ENCODE results near the gene TBC1D13.
"Not testable (repeated sequence)": the region's sequence is repeated elsewhere in the genome, so short reads cannot be mapped to it uniquely, and the experiment has no call there.

Gene TBC1D13

GRCh38 chr9:128786681-128787601 lies at the start of gene TBC1D13:
TSS of gene TBC1D13 (plus strand) at chr9:128787253. CDS start at chr9:128787354, 101 bp downstream.
- peak; percentile 18 for DNase-seq

DNA sequence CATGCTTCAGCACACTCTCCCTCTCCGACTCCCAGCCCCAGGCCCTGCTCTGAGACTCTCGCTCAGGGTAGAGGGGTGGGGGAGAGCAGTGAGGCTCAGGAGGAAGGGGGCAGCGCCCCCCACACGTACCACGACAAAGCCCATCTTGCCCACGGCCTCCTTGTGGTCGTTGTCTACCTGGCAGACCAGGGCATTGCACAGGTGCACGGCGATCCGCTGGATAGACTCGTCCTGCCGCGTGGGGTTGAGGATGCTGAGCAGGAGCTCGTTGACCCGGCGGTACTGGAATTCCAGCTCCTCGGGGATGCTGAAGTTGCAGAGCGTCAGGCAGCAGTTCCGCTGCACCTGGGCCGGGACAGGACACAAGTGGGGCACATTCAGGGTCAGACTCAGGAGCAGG lies 44.7 kb upstream of the TBC1D13 start:
- DNase-seq = no peak

- DNase-seq = no peak
Measured at GRCh38 chr9:128743421-128743820, 43.6 kb upstream of the TBC1D13 start.

DNA sequence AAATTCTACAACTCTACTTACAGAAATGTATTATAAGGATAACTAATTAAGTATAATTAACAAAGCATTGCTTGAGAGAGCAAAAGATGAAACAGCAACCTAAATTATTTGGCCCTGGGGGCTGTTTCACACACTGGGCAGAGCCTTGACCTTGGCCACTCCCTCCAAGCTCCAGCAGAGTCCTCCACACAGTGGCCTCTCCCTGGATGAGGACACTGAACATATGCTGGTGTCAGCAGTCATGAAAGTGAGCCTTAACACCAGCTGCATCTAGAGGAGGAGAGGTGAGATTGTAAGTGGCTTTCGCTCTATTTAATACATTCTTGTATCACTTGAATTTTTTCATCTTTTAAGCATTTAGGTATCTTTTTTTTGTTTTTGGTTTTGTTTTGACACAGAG lies 39.8 kb upstream of the TBC1D13 start:
- DNase-seq = no peak

- DNase-seq = no peak
Measured at GRCh38 chr9:128750926-128751595, 36.0 kb upstream of the TBC1D13 start.

DNA sequence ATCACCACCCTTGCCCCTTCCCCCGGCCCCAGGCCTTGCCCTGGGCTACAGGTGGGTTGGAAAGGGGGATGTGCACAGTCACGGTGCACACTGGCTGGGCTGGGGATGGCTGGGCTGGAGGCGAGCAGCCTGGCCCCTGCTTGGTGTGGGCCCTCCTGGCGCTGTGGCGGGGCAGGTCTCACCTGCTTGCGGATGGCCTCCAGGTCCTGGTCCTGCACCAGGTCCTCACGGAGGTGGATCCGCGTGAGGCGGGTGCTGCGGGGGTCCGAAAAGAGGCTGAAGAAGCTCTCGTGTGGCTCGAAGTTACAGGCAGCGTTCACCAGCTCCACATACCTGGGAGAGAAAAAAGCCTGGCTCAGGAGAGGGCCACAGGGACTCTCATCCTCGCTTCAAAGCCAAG lies 33.4 kb upstream of the TBC1D13 start:
- no peak for DNase-seq

DNA sequence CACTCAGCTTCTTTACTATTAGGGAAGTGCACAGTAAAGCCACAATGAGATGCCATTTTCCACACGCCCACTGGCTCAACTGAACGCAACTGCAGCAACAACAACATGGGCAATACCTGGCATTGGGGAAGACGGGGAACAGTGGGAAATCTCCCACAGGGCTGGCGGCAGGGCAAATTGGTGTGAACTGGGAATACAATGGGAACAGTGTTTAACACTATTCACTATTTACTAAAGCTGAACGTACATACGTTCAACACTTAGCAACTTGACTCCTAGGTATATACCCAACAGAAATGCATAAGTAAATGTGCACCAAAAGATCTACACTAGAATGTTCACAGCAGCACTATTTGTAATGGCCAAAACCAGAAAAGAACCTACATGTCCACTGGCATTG lies 29.5 kb upstream of the TBC1D13 start:
- DNase-seq = no peak

DNA sequence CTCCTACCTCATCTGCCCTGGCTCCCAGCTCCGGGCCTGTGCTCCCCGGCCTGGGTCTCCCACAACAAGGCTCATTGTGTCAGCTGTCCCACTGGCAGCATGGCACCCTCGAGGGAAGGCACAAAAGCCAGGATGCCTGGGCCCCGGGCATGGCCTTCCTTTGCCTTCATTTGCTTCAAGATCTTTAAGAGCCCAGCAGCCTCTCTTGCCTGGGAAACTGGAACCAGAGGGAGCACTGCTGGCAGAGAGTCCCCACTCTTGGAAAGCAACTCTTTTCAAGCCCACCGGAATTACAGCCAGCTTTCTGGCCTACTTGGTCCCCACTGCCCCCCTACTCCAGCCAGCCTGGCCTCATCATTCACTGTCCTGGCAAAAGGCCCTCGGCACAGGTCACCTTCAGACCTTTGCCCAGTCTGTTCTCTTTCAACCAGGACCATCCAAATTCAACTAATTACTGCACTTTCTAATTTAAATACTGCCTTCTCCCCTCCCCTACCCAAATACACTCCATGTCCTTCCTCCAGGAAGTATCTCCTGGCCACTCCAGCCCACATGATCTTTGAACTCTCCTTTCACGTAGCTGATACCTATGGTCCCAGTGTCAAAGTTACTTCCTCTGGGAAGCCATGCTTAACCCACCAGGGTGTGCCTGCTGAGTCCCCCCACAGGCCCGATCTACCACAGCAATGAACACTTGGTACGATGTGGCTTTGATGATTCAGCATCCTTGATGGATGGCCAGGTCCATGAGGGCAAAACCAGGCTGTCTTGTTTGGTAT lies 24.2 kb upstream of the TBC1D13 start:
- DNase-seq = no peak

DNA sequence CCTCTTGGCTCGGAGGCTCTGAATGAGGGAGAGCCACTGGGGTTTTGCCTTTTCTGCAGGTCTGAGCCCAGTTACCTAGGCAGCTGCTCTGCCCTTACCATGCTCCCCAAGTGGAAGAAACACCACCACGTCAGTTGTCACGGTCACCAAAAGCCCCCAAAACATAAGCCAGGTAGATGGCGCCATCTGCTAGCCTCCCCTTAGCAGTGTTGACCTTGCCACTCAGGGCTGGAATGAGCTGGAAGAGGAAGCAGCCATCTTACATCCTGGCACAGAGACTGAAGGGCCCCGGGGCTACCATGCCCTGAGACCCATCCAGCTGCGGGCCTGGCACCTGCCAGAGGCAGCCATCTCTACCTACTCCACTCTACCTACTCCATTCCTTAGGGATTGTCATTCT lies 22.7 kb upstream of the TBC1D13 start:
- DNase-seq = no peak

DNA sequence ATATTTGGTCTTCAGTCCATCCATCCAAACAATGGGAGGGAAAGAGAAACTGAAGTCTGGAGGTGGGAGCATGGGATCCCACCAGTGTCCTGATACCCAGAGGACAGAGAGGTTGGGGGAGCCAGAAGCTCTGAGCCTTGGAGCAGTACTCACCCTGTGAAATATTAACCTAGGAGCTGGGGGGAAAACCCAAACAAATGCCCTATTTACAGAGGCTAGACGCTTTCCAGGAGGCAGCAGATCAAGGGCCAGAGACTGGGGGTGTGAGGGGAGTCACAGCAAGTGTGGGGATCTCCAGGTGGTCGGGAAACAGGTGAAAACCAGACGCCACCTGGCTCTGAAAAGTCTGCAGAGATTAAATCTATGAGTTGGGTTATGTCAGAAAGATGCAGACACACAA lies 21.6 kb upstream of the TBC1D13 start:
- DNase-seq = no peak

- DNase-seq = no peak
Measured at GRCh38 chr9:128768606-128769005, 18.4 kb upstream of the TBC1D13 start.

GRCh38 chr9:128770286-128771030 lies 16.6 kb upstream of the TBC1D13 start:
- no peak for DNase-seq

GRCh38 chr9:128771094-128771721 lies 15.8 kb upstream of the TBC1D13 start:
- no peak for DNase-seq

DNA sequence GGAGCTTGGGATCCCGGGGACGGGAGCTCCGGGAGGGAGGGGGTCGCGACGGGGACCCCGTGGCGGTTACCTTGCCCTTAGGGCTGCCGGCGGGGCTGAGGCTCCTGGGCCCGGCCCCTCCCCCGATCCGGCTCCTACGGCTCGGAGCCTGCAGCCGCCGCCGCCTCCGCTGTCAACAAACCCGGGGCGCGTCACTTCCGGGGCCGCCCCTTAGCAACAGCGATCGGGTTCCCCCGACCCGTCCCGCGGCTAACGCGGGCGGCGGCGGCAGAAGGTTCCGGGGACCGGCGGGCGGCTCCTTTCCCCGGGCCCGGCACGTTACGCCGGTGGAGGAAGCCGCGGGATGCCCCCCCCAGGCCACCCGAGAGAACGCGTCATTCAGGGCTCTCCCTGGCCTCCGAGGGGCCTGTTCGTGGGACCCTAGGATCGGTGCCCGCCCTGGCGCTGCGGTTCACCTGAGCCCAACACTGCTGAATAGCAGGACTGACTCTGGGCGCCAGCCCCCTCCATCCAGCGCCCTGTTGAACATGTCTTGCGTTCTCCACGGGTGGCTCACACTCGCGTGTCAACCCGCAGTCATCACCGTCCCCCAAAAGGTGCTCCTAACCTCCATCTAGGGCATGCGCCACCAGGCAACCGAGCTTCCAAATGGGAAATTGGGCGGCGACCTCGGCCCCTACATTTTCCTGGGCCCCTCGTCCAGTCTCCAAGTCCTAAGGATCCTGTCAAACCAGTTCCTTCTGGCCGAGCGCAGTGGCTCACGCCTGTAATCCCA lies 15.1 kb upstream of the TBC1D13 start, which contains the start of gene ZER1:
ZER1 (minus strand) TSS at position 183 of the 775 bp plus-strand sequence. CDS start 16,362 bp downstream, outside the sequence.
- peak; percentile 51 for DNase-seq

DNA sequence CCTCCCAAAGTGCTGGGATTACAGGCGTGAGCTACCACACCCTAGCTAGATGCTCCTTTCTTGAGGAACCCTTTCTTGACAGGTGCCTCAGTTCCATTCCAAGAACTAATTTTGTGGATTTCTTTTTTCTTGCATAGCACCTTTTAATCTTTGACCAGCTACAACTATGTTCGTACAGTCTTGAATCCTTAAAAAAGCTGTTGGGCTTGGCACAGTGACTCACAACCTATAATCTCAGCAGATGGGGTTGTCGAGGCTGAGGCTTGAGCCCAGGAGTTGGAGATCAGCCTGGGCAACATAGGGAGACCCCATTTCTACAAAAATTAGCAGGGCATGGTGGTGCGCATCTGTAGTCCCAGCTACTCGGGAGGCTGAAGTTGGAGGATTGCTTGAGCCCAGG lies 14.0 kb upstream of the TBC1D13 start:
- DNase-seq = no peak

DNA sequence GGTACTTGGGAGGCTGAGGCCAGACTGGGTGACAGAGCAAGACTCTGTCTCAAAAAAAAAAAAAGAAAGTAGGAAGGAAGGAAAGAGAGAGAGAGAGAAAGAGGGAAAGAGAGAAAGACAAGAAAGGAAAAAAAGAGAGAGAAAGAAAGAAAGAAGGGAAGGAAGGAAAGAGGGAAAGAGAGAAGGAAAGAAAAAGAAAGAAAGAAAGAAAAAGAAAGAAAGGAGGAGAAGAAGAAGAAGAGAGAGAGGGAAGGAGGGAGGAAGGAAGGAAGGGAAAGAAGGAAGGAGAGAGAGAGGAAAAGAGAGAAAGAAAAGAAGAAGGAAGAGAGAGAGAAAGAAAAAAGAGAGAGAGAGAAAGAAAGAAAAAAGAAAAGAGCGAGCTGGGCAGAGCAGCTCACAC lies 12.2 kb upstream of the TBC1D13 start:
- DNase-seq = no peak

DNA sequence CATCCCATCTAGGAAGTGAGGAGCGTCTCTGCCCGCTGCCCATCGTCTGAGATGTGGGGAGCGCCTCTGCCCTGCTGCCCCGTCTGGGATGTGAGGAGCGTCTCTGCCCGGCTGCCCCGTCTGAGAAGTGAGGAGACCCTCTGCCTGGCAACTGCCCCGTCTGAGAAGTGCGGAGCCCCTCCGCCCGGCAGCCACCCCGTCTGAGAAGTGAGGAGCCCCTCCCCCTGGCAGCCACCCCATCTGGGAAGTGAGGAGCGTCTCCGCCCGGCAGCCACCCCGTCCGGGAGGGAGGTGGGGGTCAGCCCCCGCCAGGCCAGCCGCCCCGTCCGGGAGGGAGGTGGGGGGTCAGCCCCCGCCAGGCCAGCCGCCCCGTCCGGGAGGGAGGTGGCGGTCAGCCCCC lies 7.0 kb upstream of the TBC1D13 start:
- not testable (repeated sequence) for DNase-seq

DNA sequence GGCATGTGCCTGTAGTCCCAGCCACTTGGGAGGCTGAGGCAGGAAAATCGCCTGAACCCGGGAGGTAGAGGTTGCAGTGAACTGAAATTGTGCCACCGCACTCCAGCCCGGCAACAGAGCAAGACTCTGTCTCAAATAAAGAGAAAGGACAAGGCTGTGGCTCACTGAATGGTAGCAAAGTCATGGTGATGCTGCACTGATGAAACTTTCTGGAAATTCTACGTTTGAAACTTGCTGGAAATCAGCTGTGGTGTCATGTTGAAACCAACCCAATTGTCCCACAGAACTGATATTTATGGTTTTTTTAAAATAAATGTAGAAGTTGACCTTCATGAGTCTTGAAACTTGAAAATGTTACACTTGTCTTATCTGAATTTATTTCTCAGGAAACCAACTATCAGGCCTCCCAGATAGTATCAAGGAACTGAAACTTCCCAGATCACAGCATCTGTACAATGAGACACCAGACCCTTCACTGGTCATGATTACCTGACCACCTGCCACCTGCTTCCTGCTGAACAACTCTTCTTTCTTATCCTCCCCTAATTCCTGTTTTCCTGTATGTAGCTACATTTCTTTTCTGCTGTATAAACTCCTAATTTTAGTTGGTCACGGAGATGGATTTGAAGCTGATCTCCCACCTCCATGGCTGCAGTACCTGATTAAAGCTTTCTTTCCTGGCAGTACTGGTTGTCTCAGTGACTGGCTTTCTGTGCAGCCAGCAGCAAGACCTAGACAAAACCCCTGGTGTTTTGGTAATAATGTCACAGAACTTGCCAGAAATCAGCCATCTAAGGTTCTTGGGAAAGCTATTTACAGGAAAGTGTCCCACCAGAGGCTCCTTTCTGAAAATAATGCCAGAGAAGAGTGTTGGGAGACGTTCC lies 5.6 kb upstream of the TBC1D13 start:
- no peak for DNase-seq

DNA sequence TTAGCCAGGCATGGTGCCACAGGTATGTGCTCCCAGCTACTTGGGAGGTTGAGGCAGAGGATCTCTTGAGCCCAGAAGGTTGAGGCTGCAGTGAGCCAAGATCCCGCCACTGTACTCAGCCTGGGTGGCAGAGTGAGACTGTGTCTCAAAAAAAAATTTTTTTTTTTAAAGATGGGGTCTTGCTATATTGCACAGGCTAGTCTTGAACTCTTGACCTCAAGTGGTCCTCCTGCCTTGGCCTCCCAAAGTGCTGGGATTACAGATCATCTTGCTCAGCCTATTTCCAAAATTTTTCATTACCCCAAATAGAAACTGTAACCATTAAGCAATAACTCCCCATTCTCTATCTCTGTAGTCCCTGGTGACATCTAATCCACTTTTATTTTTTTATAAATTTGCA lies 4.4 kb upstream of the TBC1D13 start:
- DNase-seq = no peak

GRCh38 chr9:128785427-128785826 lies 1.6 kb upstream of the TBC1D13 start:
- no peak for DNase-seq

Data from NCI-H1694 (cell line).